HUES64 (cell line): ENCODE results near the gene HOXD8.

Source experiments
- H3K27ac ChIP-seq: 2 replicates; pipeline ENCODE4 v1.7.0; 2013; ENCODE audit warnings: low read depth, low read length, inconsistent platforms
- H3K27me3 ChIP-seq: 2 replicates; pipeline ENCODE4 v1.6.1; 2013; ENCODE audit warnings: mild to moderate bottlenecking, low read length; ENCODE audit not compliant: insufficient read depth
- H3K36me3 ChIP-seq: 2 replicates; pipeline ENCODE4 v1.6.1; 2013; ENCODE audit warnings: mild to moderate bottlenecking, low read length; ENCODE audit not compliant: insufficient read depth
- H3K4me1 ChIP-seq: 2 replicates; pipeline ENCODE4 v1.6.1; 2013; ENCODE audit warnings: mild to moderate bottlenecking, low read length, moderate library complexity; ENCODE audit not compliant: insufficient read depth
- H3K4me3 ChIP-seq: 2 replicates; pipeline ENCODE4 v1.5.1; 2013; ENCODE audit warnings: mild to moderate bottlenecking, low read length, moderate library complexity
- H3K9ac ChIP-seq: 2 replicates; pipeline ENCODE4 v1.6.1; 2013; ENCODE audit warnings: mild to moderate bottlenecking, low read depth, low read length
- H3K9me3 ChIP-seq: 2 replicates; pipeline ENCODE4 v1.6.1; 2013; ENCODE audit warnings: low read depth, low read length; ENCODE audit not compliant: insufficient read depth
- WGBS: fragments of 150-250, 120-280 bp; methylation state at CpG from one replicate; pipeline ENCODE4 v1.1.7; 2013; ENCODE audit warnings: missing lambda C conversion rate; 5-methylcytosine and 5-hydroxymethylcytosine counted together

Gene HOXD8

DNA sequence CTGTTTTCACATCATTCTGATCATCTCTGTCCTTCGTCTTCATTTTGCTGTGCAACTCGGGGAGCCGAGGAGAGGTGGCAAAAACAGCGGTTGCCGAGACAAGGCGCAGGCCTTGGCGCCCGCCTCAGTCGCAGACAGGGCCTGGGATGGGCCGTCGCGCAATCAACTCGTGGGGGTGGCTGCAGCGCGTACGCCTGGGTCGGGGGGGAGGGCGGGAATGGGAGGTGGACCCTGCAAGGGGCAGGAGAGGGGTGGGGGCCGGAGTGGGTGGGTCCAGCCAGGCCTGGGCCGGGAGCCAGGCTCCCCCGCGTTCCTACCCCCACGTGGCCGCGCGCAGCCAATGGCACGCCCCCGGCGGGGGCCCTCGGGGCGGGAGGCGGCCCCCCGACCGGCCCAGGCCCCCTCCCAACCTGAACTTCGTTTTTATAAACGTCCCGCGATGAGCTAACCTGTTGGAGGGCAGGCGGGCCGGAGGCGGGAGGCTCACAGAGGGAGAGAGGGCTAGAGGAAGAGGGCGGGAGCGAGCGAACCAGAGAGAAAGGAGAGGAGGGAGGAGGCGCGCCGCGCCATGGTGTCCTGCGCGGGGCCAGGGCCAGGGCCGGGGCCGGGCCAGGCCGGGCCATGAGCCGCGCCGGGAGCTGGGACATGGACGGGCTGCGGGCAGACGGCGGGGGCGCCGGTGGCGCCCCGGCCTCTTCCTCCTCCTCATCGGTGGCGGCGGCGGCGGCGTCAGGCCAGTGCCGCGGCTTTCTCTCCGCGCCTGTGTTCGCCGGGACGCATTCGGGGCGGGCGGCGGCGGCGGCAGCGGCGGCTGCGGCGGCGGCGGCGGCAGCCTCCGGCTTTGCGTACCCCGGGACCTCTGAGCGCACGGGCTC is 37.0 kb upstream of the HOXD8 start, which contains the start of gene HOXD13:
Gene HOXD13, plus strand, starts transcription at position 452 of the 875 bp plus-strand sequence. Its CDS starts 170 bp downstream, at position 622.
- under 1% methylated on average over 95 of the region's 95 CpGs for whole genome bisulfite sequencing
- Histone ChIP-seq H3K4me3 (peak within 1 kb of the TSS; percentile 33), H3K36me3 (no peaks in the 10 kb centered on the region), H3K9ac (no peak within 1 kb of the TSS), H3K27ac (no peak within 1 kb of the TSS), H3K9me3 (no peaks in the 10 kb centered on the region), H3K27me3 (peaks cover 100% of the 10 kb centered on the region), H3K4me1 (peaks cover 19% of the 10 kb centered on the region)

- WGBS = 2% methylated on average over 53 of the region's 53 CpGs
- Histone ChIP-seq H3K27ac (no peak overlapping the region), H3K9ac (no peak overlapping the region), H3K4me1 (peaks cover 19% of the 10 kb centered on the region), H3K9me3 (no peaks in the 10 kb centered on the region), H3K4me3 (peak overlapping the region; percentile 33), H3K36me3 (no peaks in the 10 kb centered on the region), H3K27me3 (peaks cover 100% of the 10 kb centered on the region)
These were observed 36.2 kb upstream of the HOXD8 start for GRCh38 chr2:176093145-176093897.

DNA sequence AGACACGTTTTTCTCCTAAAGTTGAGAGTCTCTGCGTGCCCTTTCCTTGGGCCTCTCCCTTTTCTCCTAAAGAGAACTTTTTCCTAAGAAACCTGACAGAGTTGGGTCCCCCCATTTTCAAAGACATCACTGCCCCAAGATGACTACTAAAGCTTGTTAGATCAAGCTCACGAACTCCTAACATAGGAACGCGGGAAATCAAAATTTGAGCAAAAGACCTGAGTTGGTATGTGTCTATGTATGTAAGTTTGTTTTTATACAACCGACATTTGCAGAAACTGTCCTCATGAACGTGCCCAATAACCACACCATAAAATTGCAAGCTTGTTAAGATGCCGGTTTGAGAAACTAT is 35.6 kb upstream of the HOXD8 start:
- peaks cover 21% of the 10 kb centered on the region for H3K4me1 ChIP-seq
- no peak overlapping the region for H3K27ac ChIP-seq
- H3K27me3 ChIP-seq = peaks cover 100% of the 10 kb centered on the region
- H3K4me3 ChIP-seq = no peak overlapping the region
- H3K9ac ChIP-seq = no peak overlapping the region
- no peaks in the 10 kb centered on the region for H3K9me3 ChIP-seq
- no peaks in the 10 kb centered on the region for H3K36me3 ChIP-seq
- 5% methylated on average over 5 of the region's 8 CpGs for WGBS

DNA sequence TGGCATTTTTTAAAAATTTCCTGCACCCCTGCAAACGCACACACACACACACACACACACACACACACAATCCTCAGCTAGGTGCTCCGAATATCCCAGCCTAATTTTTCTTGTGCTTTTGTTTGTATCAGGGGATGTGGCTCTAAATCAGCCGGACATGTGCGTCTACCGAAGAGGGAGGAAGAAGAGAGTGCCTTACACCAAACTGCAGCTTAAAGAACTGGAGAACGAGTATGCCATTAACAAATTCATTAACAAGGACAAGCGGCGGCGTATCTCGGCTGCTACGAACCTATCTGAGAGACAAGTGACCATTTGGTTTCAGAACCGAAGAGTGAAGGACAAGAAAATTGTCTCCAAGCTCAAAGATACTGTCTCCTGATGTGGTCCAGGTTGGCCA is 35.2 kb upstream of the HOXD8 start:
- Histone ChIP-seq H3K4me3 (no peak overlapping the region), H3K9me3 (no peaks in the 10 kb centered on the region), H3K4me1 (peaks cover 19% of the 10 kb centered on the region), H3K36me3 (no peaks in the 10 kb centered on the region), H3K27ac (no peak overlapping the region), H3K9ac (no peak overlapping the region), H3K27me3 (peaks cover 100% of the 10 kb centered on the region)
- 5% methylated on average over 11 of the region's 12 CpGs for WGBS

GRCh38 chr2:176095421-176095820 is 34.1 kb upstream of the HOXD8 start:
- Histone ChIP-seq H3K9ac (no peak overlapping the region), H3K27ac (no peak overlapping the region), H3K27me3 (peaks cover 100% of the 10 kb centered on the region), H3K4me1 (peaks cover 19% of the 10 kb centered on the region), H3K4me3 (no peak overlapping the region), H3K36me3 (no peaks in the 10 kb centered on the region), H3K9me3 (no peaks in the 10 kb centered on the region)
- WGBS = 14% methylated on average over 5 of the region's 5 CpGs

- H3K9ac ChIP-seq = no peak overlapping the region
- H3K4me1 ChIP-seq = peaks cover 19% of the 10 kb centered on the region
- H3K4me3 ChIP-seq = peak overlapping the region; percentile 47
These were observed 33.1 kb upstream of the HOXD8 start for GRCh38 chr2:176096243-176096985.

DNA sequence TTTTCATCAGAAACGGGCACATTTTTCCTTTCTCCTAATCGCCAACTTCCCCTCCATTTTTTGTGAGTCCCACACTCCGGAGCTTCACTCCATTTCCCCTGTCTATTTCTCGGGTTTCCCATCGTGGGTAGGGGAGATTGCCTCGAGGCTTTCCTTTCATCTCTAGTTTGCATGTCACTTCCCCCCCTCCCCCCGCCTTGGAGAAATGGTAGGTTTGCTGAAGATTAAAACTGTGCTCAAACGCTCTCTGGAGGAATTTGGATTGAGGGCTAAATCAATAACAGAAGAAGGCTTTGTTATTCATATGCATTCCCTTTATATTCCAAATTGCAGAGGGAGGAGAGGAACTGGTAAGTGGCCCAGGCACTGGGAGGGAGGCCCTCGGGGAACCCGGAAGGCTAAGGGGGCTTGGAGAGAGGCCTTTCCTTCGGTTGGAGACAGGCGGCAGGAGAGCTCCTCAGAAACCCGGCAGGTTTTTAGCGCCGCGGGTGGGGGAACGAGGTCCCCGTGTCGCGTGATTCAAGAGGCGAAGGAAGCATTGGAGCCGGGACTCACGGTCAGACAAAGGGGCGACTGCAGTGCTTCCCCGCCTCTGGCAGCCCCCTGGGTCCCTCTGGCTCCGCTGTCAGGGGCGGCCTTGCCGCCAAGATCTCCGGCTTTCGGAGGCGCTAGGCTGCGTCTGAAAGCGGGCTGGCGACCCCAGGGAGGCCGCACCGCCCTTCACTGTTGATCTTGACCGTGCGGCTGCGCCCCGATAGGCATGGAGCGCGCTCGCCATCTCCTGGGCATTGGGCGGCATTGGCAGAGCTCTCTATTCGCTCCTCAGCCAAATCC is 32.3 kb upstream of the HOXD8 start:
- Histone ChIP-seq H3K36me3 (no peaks in the 10 kb centered on the region), H3K4me1 (peaks cover 19% of the 10 kb centered on the region), H3K4me3 (peak overlapping the region; percentile 47), H3K9ac (no peak overlapping the region), H3K9me3 (no peaks in the 10 kb centered on the region), H3K27ac (peak overlapping the region; percentile 86; the same call in 1 of the 2 replicates), H3K27me3 (peaks cover 100% of the 10 kb centered on the region)
- under 1% methylated on average over 41 of the region's 45 CpGs for WGBS

More at GRCh38 chr2:176096243-176096985, 33.1 kb upstream of the HOXD8 start:
- WGBS = 2% methylated on average over 16 of the region's 16 CpGs
- Histone ChIP-seq H3K9me3 (no peaks in the 10 kb centered on the region), H3K27me3 (peaks cover 100% of the 10 kb centered on the region), H3K36me3 (no peaks in the 10 kb centered on the region), H3K27ac (peak overlapping the region; percentile 29; the same call in 1 of the 2 replicates)

- WGBS = 2% methylated on average over 18 of the region's 18 CpGs
- peak overlapping the region; percentile 29; the same call in 1 of the 2 replicates for H3K4me3 ChIP-seq
These were observed 31.6 kb upstream of the HOXD8 start for GRCh38 chr2:176097820-176098365.

DNA sequence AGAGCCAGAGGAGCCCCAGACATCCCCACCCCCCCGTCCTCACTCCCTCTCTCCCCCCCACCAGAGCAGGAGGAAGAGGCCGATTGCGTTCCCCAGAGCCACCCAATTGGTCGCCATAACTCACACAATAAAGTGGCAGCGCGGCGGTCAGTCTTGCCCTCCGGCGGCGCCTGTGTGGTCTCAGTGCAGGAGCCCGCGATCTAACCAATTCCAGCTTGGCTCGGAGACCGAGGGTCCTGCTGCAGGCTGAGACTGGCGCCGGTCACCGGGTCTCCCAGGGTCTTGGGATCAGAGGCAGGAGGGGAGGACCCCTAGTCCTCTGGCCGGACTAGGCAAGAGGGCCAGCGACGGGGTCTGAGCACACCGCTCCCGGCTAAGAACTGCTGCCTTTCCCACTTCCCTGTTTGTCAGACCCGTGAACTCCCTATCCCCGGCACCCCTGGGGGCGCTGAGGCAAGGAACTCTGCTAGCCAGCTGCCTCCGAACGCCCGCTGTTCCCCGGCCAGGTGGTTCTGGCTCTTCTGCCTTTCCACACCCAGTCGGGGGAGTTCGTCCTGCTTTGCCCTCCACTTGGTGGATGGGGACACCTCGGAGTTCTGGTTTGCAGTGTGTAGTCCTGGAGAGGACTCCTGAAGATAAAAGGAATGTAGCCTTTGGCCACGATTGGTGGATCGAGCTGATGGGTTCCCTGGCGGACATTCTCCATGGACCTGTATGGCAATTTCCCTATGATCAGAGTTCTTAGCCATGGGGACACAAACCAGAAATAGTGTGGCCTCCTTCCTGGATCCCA is 30.9 kb upstream of the HOXD8 start:
- Histone ChIP-seq H3K9me3 (no peaks in the 10 kb centered on the region), H3K36me3 (no peaks in the 10 kb centered on the region), H3K4me1 (peaks cover 19% of the 10 kb centered on the region), H3K27me3 (peaks cover 100% of the 10 kb centered on the region), H3K4me3 (peak overlapping the region; percentile 29; the same call in 1 of the 2 replicates), H3K9ac (no peak overlapping the region), H3K27ac (no peak overlapping the region)
- WGBS = 1% methylated on average over 35 of the region's 35 CpGs

More at GRCh38 chr2:176097820-176098365, 31.6 kb upstream of the HOXD8 start:
- H3K27me3 ChIP-seq = peaks cover 100% of the 10 kb centered on the region
- peaks cover 19% of the 10 kb centered on the region for H3K4me1 ChIP-seq
- no peak overlapping the region for H3K27ac ChIP-seq
- no peak overlapping the region for H3K9ac ChIP-seq
- H3K36me3 ChIP-seq = no peaks in the 10 kb centered on the region
- H3K9me3 ChIP-seq = no peaks in the 10 kb centered on the region
